K562 (cell line): ENCODE data around the gene NECTIN1. TPM values are rescaled to one million over a fixed set of nuclear protein-coding genes. Genes with fewer than 3 reads are reported as not detected.

ENCODE experiments used
- CBFA2T2 ChIP-seq: fragments of 450-650 bp; conservative IDR thresholded peaks from 2 replicates; pipeline ENCODE4 v1.6.1; 2017; ENCODE audit warnings: mild to moderate bottlenecking
- CEBPZ ChIP-seq: fragments of 150-350 bp; IDR thresholded peaks from 2 replicates; pipeline ENCODE4 v1.6.1; 2014; ENCODE audit warnings: low read depth, mild to moderate bottlenecking, low read length, borderline replicate concordance
- RAD21 ChIP-seq, 2 experiments: fragments of 250-450 bp in 1 of 2; fragments of 450-650 bp in 1 of 2; sonication (Bioruptor Pico) in 1 of 2; formaldehyde crosslinking in 1 of 2; IDR thresholded peaks in 1 of 2; conservative IDR thresholded peaks in 1 of 2; 2 replicates each; pipeline versions ENCODE4 v1.4.0 to v1.8.0; 2020 to 2022; ENCODE audit warnings: mild to moderate bottlenecking in 2 of 2, moderate library complexity in 1 of 2
- TCF7L2 ChIP-seq: fragments of 150-350 bp; IDR thresholded peaks from 2 replicates; pipeline ENCODE4 v1.6.1; 2016; ENCODE audit warnings: low read depth, mild to moderate bottlenecking, low read length, moderate library complexity
- TFAM ChIP-seq: fragments of 250-450 bp; sonication (Bioruptor Pico); conservative IDR thresholded peaks from 2 replicates; pipeline ENCODE4 v1.5.0; 2021; ENCODE audit warnings: mild to moderate bottlenecking, moderate library complexity
- polyA plus RNA-seq, 8 experiments: library from polyadenylated mRNA; depleted of rRNA in 4 of 8; stranded (reverse) in 5 of 8; unstranded in 3 of 8; fragments of >200 nt; fragmentation: Nextera tagmentation in 2 of 8; fragmentation: Illumina TruSeq in 1 of 8; extraction: Ambion mirVana in 2 of 8; extraction: Trizol in 1 of 8; gene quantifications; 2 replicates each; pipeline versions ENCODE4 v1.2.1 to v1.2.3, GENCODE V29; 2011 to 2014; ENCODE audit warnings: inconsistent platforms in 1 of 8, missing spikeins in 1 of 8
- total RNA-seq, 7 experiments: library from RNA; depleted of rRNA in 6 of 7; stranded (reverse); fragments of >200 nt in 6 of 7; fragmentation: Illumina TruSeq in 2 of 7; extraction: Trizol in 2 of 7; gene quantifications; 2 replicates each; pipeline versions ENCODE4 v1.2.1 to v1.2.3, GENCODE V29; 2011 to 2021; ENCODE audit warnings: low replicate concordance in 1 of 7
- TF ChIP-seq, protein P1 (sequence below): fragments of 450-650 bp; IDR thresholded peaks from 2 replicates; pipeline ENCODE4 v1.6.1; 2016; ENCODE audit warnings: low read depth

NECTIN1 gene
- total and polyA plus RNA-seq, 9 of the 15 experiments (the other 6 are each of a cell fraction or from before 2014, with no cell fraction given), result 0.09 to 0.53 (median 0.23) TPM; not detected in 2

- TF ChIP-seq RAD21 (CRISPR knock-in tag; conservative IDR thresholded peaks at IDR 0.05 in 1 of 2, IDR thresholded peaks at IDR 0.05 in 1 of 2), result no peak
- no peak for TF ChIP-seq TFAM (CRISPR knock-in tag)
- TF ChIP-seq TCF7L2, result no peak
- TF ChIP-seq CBFA2T2, result no peak
- TF ChIP-seq CEBPZ, result no peak
- TF ChIP-seq, protein P1, sequence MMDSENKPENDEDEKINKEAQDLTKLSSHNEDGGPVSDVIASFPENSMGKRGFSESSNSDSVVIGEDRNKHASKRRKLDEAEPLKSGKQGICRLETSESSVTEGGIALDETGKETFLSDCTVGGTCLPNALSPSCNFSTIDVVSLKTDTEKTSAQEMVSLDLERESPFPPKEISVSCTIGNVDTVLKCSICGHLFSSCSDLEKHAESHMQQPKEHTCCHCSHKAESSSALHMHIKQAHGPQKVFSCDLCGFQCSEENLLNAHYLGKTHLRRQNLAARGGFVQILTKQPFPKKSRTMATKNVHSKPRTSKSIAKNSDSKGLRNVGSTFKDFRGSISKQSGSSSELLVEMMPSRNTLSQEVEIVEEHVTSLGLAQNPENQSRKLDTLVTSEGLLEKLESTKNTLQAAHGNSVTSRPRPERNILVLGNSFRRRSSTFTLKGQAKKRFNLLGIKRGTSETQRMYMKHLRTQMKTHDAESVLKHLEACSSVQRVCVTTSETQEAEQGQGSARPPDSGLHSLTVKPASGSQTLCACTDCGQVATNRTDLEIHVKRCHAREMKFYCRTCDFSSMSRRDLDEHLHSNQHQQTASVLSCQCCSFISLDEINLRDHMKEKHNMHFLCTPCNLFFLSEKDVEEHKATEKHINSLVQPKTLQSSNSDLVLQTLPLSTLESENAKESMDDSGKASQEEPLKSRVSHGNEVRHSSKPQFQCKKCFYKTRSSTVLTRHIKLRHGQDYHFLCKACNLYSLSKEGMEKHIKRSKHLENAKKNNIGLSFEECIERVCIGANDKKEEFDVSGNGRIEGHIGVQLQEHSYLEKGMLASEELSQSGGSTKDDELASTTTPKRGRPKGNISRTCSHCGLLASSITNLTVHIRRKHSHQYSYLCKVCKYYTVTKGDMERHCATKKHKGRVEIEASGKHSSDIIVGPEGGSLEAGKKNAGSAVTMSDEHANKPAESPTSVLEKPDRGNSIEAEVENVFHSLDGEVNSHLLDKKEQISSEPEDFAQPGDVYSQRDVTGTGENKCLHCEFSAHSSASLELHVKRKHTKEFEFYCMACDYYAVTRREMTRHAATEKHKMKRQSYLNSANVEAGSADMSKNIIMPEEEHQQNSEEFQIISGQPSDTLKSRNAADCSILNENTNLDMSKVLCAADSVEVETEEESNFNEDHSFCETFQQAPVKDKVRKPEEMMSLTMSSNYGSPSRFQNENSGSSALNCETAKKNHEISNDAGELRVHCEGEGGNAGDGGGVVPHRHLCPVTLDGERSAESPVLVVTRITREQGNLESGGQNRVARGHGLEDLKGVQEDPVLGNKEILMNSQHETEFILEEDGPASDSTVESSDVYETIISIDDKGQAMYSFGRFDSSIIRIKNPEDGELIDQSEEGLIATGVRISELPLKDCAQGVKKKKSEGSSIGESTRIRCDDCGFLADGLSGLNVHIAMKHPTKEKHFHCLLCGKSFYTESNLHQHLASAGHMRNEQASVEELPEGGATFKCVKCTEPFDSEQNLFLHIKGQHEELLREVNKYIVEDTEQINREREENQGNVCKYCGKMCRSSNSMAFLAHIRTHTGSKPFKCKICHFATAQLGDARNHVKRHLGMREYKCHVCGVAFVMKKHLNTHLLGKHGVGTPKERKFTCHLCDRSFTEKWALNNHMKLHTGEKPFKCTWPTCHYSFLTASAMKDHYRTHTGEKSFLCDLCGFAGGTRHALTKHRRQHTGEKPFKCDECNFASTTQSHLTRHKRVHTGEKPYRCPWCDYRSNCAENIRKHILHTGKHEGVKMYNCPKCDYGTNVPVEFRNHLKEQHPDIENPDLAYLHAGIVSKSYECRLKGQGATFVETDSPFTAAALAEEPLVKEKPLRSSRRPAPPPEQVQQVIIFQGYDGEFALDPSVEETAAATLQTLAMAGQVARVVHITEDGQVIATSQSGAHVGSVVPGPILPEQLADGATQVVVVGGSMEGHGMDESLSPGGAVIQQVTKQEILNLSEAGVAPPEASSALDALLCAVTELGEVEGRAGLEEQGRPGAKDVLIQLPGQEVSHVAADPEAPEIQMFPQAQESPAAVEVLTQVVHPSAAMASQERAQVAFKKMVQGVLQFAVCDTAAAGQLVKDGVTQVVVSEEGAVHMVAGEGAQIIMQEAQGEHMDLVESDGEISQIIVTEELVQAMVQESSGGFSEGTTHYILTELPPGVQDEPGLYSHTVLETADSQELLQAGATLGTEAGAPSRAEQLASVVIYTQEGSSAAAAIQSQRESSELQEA, result no peak
- TF ChIP-seq, all 486 proteins: peak for 0
These were observed 99.9 kb downstream of the NECTIN1 start (continued) for GRCh38 chr11:119629085-119629484.
